GM12875 (cell line): ENCODE results near the gene CD59.

Experiments used
- H3K4me3 ChIP-seq: one replicate; pipeline ENCODE4 v1.5.1; 2011; ENCODE audit warnings: low read depth, low read length, control low read depth
- TF ChIP-seq, protein P1 (sequence below): IDR thresholded peaks from 2 replicates; pipeline ENCODE4 v1.5.1; 2011; ENCODE audit warnings: low read depth, mild to moderate bottlenecking, control low read depth, inconsistent platforms, low read length, moderate library complexity, borderline replicate concordance; ENCODE audit not compliant: insufficient read depth

Gene CD59

GRCh38 chr11:33699515-33700062 lies 36.6 kb downstream of the CD59 start:
- TF ChIP-seq, protein P1, sequence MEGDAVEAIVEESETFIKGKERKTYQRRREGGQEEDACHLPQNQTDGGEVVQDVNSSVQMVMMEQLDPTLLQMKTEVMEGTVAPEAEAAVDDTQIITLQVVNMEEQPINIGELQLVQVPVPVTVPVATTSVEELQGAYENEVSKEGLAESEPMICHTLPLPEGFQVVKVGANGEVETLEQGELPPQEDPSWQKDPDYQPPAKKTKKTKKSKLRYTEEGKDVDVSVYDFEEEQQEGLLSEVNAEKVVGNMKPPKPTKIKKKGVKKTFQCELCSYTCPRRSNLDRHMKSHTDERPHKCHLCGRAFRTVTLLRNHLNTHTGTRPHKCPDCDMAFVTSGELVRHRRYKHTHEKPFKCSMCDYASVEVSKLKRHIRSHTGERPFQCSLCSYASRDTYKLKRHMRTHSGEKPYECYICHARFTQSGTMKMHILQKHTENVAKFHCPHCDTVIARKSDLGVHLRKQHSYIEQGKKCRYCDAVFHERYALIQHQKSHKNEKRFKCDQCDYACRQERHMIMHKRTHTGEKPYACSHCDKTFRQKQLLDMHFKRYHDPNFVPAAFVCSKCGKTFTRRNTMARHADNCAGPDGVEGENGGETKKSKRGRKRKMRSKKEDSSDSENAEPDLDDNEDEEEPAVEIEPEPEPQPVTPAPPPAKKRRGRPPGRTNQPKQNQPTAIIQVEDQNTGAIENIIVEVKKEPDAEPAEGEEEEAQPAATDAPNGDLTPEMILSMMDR: no peak
- H3K4me3 ChIP-seq: no peak overlapping the region

- TF ChIP-seq, protein P1: no peak
- no peak overlapping the region for H3K4me3 ChIP-seq
These were observed 37.3 kb downstream of the CD59 start for GRCh38 chr11:33698921-33699320.

DNA sequence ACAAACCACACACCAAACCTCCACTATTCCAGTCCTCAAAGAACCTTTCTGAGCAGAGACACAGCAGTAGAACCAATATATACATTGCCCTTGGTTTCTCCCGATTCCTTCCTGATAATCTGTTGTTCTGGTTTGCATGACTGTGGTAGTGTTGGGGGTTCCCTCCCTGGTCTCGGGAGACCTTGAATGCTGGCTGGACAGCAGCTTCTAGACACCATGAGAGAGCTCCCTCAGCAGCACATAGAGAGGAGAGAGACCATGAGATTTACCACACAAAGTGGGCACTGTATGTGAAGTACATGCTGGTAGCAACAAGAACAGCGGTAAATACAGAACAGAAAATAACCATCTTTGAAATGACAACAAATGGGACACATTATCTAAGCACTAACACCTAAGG lies 38.2 kb downstream of the CD59 start:
- no peak overlapping the region for H3K4me3 ChIP-seq
- TF ChIP-seq, protein P1: no peak

DNA sequence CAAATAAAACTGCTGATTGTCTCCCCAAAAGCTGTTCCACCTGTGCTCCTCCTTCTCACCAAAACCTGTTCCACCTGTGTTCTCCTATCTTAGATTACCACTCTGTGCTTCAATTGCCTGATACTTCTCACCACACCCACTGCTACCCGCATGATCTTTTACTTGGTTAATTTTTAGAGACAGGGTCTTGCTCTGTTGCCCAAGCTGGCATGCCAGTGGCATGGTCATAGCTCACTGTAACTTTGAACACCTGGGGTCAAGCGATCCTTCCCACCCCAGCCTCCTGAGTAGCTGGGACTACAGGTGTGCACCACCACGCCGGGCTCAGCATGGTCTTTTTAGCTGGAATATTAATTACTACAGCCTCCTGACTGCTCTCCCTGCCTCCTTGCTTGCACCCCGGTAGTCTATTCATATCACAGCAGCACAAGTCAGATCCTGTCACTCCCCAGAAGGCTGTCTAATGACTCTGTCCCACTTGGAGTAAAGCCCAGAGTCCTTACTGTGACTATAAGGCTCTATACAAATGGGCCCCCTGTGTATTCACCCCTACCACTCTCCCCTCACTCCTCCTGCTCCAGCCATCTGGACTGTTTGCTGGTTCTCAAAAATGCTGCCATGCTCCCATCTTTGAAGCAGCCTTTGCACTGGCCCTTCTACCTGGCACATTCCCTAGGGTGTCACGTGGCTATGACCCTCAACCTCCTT lies 39.1 kb downstream of the CD59 start:
- H3K4me3 ChIP-seq: no peak overlapping the region
- TF ChIP-seq, protein P1: no peak

DNA sequence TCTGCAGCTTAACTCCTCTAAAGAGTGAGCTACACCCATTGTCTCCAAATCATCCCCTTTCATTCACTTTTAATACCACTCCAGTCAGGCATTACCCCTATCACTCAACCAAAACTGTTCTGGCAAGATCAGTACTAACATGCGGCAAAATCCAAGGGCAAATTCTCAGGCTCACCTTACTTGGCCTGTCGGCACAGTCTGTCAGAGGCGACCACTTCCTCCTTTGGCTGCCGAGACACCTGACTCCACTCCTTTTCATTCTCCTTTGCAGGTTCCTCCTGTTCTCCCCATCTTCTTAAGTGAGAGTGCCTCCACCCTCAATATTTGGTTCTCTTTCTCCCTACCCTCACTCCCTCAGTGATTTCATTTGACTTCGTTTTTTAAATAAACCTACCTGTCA lies 39.8 kb downstream of the CD59 start:
- H3K4me3 ChIP-seq: no peak overlapping the region
- TF ChIP-seq, protein P1: no peak

DNA sequence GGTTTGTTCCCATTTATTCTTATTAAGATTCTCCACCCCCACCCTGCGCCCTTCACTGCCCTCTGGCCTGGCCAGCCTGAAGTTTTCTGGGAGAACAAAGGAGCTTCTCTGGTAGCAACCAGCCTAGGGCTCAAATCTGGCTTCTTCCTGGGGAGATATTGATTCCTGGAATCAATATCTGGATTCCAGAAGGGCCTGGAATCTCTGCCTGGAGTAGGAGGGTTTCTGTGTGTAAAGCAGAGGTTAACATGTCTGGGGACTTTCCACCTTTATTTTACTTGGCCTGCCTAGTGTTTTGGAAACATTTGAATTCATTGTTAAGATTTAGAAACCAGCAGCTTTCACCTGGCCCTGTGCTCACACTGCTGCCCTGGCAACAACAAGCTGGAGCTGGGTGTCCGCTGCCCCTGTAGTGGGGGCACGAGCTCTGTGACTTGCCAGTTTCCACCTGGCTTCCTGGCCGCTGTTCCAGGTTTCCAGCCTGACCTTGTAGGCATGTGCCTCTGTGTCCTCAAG lies 41.1 kb downstream of the CD59 start:
- H3K4me3 ChIP-seq: no peak overlapping the region
- TF ChIP-seq, protein P1: no peak
